Fibroblast of lung (primary cell): Measurements from ENCODE around the gene FAM227A. TPM values are rescaled to one million over a fixed set of nuclear protein-coding genes. Genes with fewer than 3 reads are reported as not detected.

Experiments
- DNase-seq, 2 donors: peaks; one replicate each; pipeline versions ENCODE4 v3.0.0 to v3.0.0-alpha.2; 2010; ENCODE audit warnings: low read depth in 2 of 2
- H2AFZ ChIP-seq: 2 replicates; pipeline ENCODE4 v1.5.1; 2012; ENCODE audit warnings: low read length, control low read depth, inconsistent platforms
- H3K27ac ChIP-seq: 2 replicates; pipeline ENCODE4 v1.5.1; 2011; ENCODE audit warnings: low read length, control low read depth; ENCODE audit not compliant: insufficient read depth
- H3K27me3 ChIP-seq: 2 replicates; pipeline ENCODE4 v1.5.1; 2011; ENCODE audit warnings: mild to moderate bottlenecking, low read length; ENCODE audit not compliant: control insufficient read depth, insufficient read depth
- H3K36me3 ChIP-seq: 2 replicates; pipeline ENCODE4 v1.5.1; 2011; ENCODE audit warnings: low read length; ENCODE audit not compliant: control insufficient read depth, insufficient read depth
- H3K4me1 ChIP-seq: 2 replicates; pipeline ENCODE4 v1.5.1; 2011; ENCODE audit warnings: low read length; ENCODE audit not compliant: control insufficient read depth, insufficient read depth; ENCODE audit errors: extremely low read depth
- H3K4me2 ChIP-seq: 2 replicates; pipeline ENCODE4 v1.5.1; 2011; ENCODE audit warnings: low read length, control low read depth; ENCODE audit not compliant: insufficient read depth; ENCODE audit errors: extremely low read depth
- H3K4me3 ChIP-seq, 4 experiments: fragments of 200-600 bp in 1 of 4; sonication (generic) in 1 of 4; replicated peaks in 1 of 4; 2 replicates each; pipeline ENCODE4 v1.5.1; 2011 to 2016; ENCODE audit warnings: low read length in 4 of 4, low read depth in 3 of 4, mild to moderate bottlenecking in 3 of 4, control low read depth in 2 of 4, inconsistent platforms in 1 of 4, mixed read lengths in 1 of 4; ENCODE audit not compliant: insufficient read depth in 1 of 4; ENCODE audit errors: control extremely low read depth in 1 of 4
- H3K79me2 ChIP-seq: 2 replicates; pipeline ENCODE4 v1.5.1; 2012; ENCODE audit warnings: mild to moderate bottlenecking, low read length, inconsistent platforms; ENCODE audit not compliant: control insufficient read depth, insufficient read depth
- H3K9ac ChIP-seq: 2 replicates; pipeline ENCODE4 v1.5.1; 2011; ENCODE audit warnings: mild to moderate bottlenecking, low read length, control low read depth; ENCODE audit not compliant: insufficient read depth
- H3K9me3 ChIP-seq: 2 replicates; pipeline ENCODE4 v1.5.1; 2012; ENCODE audit warnings: low read depth, low read length; ENCODE audit not compliant: control insufficient read depth, insufficient read depth
- H4K20me1 ChIP-seq: 2 replicates; pipeline ENCODE4 v1.5.1; 2011; ENCODE audit warnings: low read length; ENCODE audit not compliant: control insufficient read depth, insufficient read depth; ENCODE audit errors: extremely low read depth
- CTCF ChIP-seq, 2 donors: IDR thresholded peaks in 1 of 2; conservative IDR thresholded peaks in 1 of 2; 1 replicate in 1 of 2; 2 replicates in 1 of 2; pipeline ENCODE4 v1.5.1; 2011 to 2012; ENCODE audit warnings: low read length in 2 of 2, control low read depth in 1 of 2, inconsistent platforms in 1 of 2, low read depth in 1 of 2, mild to moderate bottlenecking in 1 of 2
- EZH2 ChIP-seq: IDR thresholded peaks from 2 replicates; pipeline ENCODE4 v1.5.1; 2012; ENCODE audit warnings: low read length, control low read depth, mild to moderate bottlenecking; ENCODE audit errors: missing control alignments
- polyA plus RNA-seq, 2 donors: library from polyadenylated mRNA; depleted of rRNA in 1 of 2; stranded (reverse) in 1 of 2; unstranded in 1 of 2; fragments of >200 nt; gene quantifications; 2 replicates each; pipeline ENCODE4 v1.2.1, GENCODE V29; 2011 to 2012; ENCODE audit warnings: missing spikeins in 1 of 2
- total RNA-seq: library from RNA; depleted of rRNA; stranded (reverse); fragments of >200 nt; gene quantifications from 2 replicates; pipeline ENCODE4 v1.2.1, GENCODE V29; 2014

The FAM227A gene
- total and polyA plus RNA-seq, 2 donors (not counting 1 experiment from before 2014, with no cell fraction given): 0.66 to 0.69 TPM

- Histone ChIP-seq H2AFZ (no peak overlapping the region), H3K9me3 (no peaks in the 10 kb centered on the region), H3K27me3 (no peaks in the 10 kb centered on the region), H3K79me2 (peaks cover 61% of the 10 kb centered on the region), H3K4me1 (peaks cover 18% of the 10 kb centered on the region), H4K20me1 (no peaks in the 10 kb centered on the region), H3K9ac (no peak overlapping the region), H3K27ac (peak overlapping the region; percentile 78), H3K4me3 (peak overlapping the region in 3 of 4 experiments; percentile 5 to 92 (median 23)), H3K36me3 (peaks cover 3% of the 10 kb centered on the region), H3K4me2 (peak overlapping the region; percentile 98)
- DNase-seq: peak; percentile 32 to 77
- TF ChIP-seq EZH2 (no peak), CTCF (conservative IDR thresholded peaks at IDR 0.05 in 1 of 2, IDR thresholded peaks at IDR 0.05 in 1 of 2; ENCODE audit: low read depth in 1 of 2, low read length in 2 of 2) (no peak)
Observed at GRCh38 chr22:38697425-38698089, 41.4 kb upstream of the FAM227A start.

GRCh38 chr22:38696606-38697424 lies 40.6 kb upstream of the FAM227A start:
- Histone ChIP-seq H3K4me2 (peak overlapping the region; percentile 98), H3K27me3 (no peaks in the 10 kb centered on the region), H3K4me1 (peaks cover 18% of the 10 kb centered on the region), H3K4me3 (peak overlapping the region in 3 of 4 experiments; percentile 5 to 92 (median 23)), H4K20me1 (no peaks in the 10 kb centered on the region), H3K9me3 (no peaks in the 10 kb centered on the region), H2AFZ (no peak overlapping the region), H3K27ac (peak overlapping the region; percentile 78), H3K79me2 (peaks cover 61% of the 10 kb centered on the region), H3K9ac (no peak overlapping the region), H3K36me3 (peaks cover 3% of the 10 kb centered on the region)
- no peak for TF ChIP-seq EZH2
- TF ChIP-seq CTCF (conservative IDR thresholded peaks at IDR 0.05 in 1 of 2, IDR thresholded peaks at IDR 0.05 in 1 of 2; ENCODE audit: low read depth in 1 of 2, low read length in 2 of 2): no peak
- DNase-seq: peak; percentile 83 to 92

- Histone ChIP-seq H2AFZ (no peak overlapping the region), H3K4me1 (peaks cover 17% of the 10 kb centered on the region), H3K4me2 (no peak overlapping the region), H3K79me2 (peaks cover 60% of the 10 kb centered on the region), H3K4me3 (no peak overlapping the region), H3K9me3 (no peaks in the 10 kb centered on the region), H3K9ac (no peak overlapping the region), H3K36me3 (peaks cover 5% of the 10 kb centered on the region), H4K20me1 (no peaks in the 10 kb centered on the region), H3K27me3 (no peaks in the 10 kb centered on the region), H3K27ac (no peak overlapping the region)
- no peak for TF ChIP-seq EZH2
- TF ChIP-seq CTCF (conservative IDR thresholded peaks at IDR 0.05 in 1 of 2, IDR thresholded peaks at IDR 0.05 in 1 of 2; ENCODE audit: low read depth in 1 of 2, low read length in 2 of 2): no peak
- DNase-seq: no peak
Observed at GRCh38 chr22:38694940-38695339, 38.7 kb upstream of the FAM227A start.
